Calu3 (cell line): ENCODE measurements around the gene HRH4. TPM values are rescaled to one million over a fixed set of nuclear protein-coding genes. Genes with fewer than 3 reads are reported as not detected.

Experiments used
- BruUV-seq: library from RNA; stranded (reverse); fragments of 400-500 nt; replicated peaks from 2 replicates; lab custom pipeline; 2021; lab: Mats Ljungman, UMichigan
- CTCF ChIA-PET: fragments of 300-600 bp; sonication (Branson Sonifier 250); formaldehyde crosslinking; loops from one replicate; lab custom pipeline; 2022; ENCODE audit warnings: antibody characterized with exemption; lab: Charles Lee
- DNase-seq: peaks from one replicate; pipeline ENCODE4 v3.0.0; 2022
- H3K27ac Mint-ChIP-seq: one replicate; pipeline ENCODE4 v1.8.0; 2022; ENCODE audit warnings: mixed read lengths; ENCODE audit not compliant: unreplicated experiment
- H3K27me3 Mint-ChIP-seq: one replicate; pipeline ENCODE4 v1.8.0; 2022; ENCODE audit warnings: mixed read lengths; ENCODE audit not compliant: unreplicated experiment
- H3K36me3 Mint-ChIP-seq: one replicate; pipeline ENCODE4 v1.8.0; 2022; ENCODE audit warnings: mild to moderate bottlenecking, moderate library complexity, mixed read lengths; ENCODE audit not compliant: insufficient read depth, unreplicated experiment
- H3K4me1 Mint-ChIP-seq: one replicate; pipeline ENCODE4 v1.8.0; 2022; ENCODE audit warnings: mild to moderate bottlenecking, low read depth, mixed read lengths; ENCODE audit not compliant: unreplicated experiment
- H3K4me3 Mint-ChIP-seq: one replicate; pipeline ENCODE4 v1.8.0; 2022; ENCODE audit warnings: mild to moderate bottlenecking, low read depth, moderate library complexity, mixed read lengths; ENCODE audit not compliant: unreplicated experiment
- H3K9me3 Mint-ChIP-seq: one replicate; pipeline ENCODE4 v1.8.0; 2022; ENCODE audit warnings: low read depth, mixed read lengths; ENCODE audit not compliant: unreplicated experiment
- CTCF ChIP-seq: fragments of 200-600 bp; IDR thresholded peaks from one replicate; pipeline ENCODE4 v1.8.0; 2022; ENCODE audit warnings: antibody characterized with exemption; ENCODE audit not compliant: unreplicated experiment
- intact Hi-C: fragments of 100-400 bp; cut with micrococcal nuclease; formaldehyde crosslinking; loops from one replicate; pipeline ENCODE4 v1.10.0; 2022; ENCODE audit not compliant: unreplicated experiment
- total RNA-seq: library from RNA; stranded (reverse); gene quantifications from 2 replicates; pipeline ENCODE4 v1.2.3, GENCODE V29; 2022

HRH4 gene
- total RNA-seq, 1 experiment from 2014 or later: 0.09 TPM

- Mint-ChIP-seq H3K4me3 (no peak overlapping the region), H3K36me3 (peaks cover 6% of the 10 kb centered on the region), H3K27ac (no peak overlapping the region), H3K9me3 (no peaks in the 10 kb centered on the region), H3K4me1 (no peaks in the 10 kb centered on the region), H3K27me3 (no peaks in the 10 kb centered on the region)
- DNase-seq: no peak
- intact Hi-C loops: no loop called here
- no TSS peak for BruUV-seq
- CTCF ChIA-PET: interaction anchor here (1.5 kb wide), 1 partner anchor 39 kb away, joined by 4 read pairs; no protein-coding TSS in a partner anchor
- no peak for TF ChIP-seq CTCF
These were observed 12.5 kb upstream of the HRH4 start for GRCh38 chr18:24447961-24448360.

GRCh38 chr18:24456549-24456948, 3.9 kb upstream of the HRH4 start:
- no peaks in the 10 kb centered on the region for H3K27me3 Mint-ChIP-seq
- CTCF ChIA-PET: no interaction called here
- no peak for TF ChIP-seq CTCF
- no peak overlapping the region for H3K27ac Mint-ChIP-seq
- no peaks in the 10 kb centered on the region for H3K36me3 Mint-ChIP-seq
- no peaks in the 10 kb centered on the region for H3K9me3 Mint-ChIP-seq
- BruUV-seq: no TSS peak
- intact Hi-C loops: no loop called here
- no peak for DNase-seq
- no peak overlapping the region for H3K4me3 Mint-ChIP-seq
- H3K4me1 Mint-ChIP-seq: no peaks in the 10 kb centered on the region

- intact Hi-C loops: no loop called here
- Mint-ChIP-seq H3K36me3 (no peaks in the 10 kb centered on the region), H3K4me3 (no peak overlapping the region), H3K27ac (no peak overlapping the region), H3K4me1 (no peaks in the 10 kb centered on the region), H3K9me3 (no peaks in the 10 kb centered on the region), H3K27me3 (peaks cover 3% of the 10 kb centered on the region)
- DNase-seq: no peak
- BruUV-seq: no TSS peak
- TF ChIP-seq CTCF: no peak
- CTCF ChIA-PET: no interaction called here
These were observed 665 bp upstream of the HRH4 start for GRCh38 chr18:24459772-24460171.

- intact Hi-C loops: no loop called here
- TF ChIP-seq CTCF: no peak
These were observed 1.6 kb downstream of the HRH4 start for GRCh38 chr18:24461996-24462395.

More at GRCh38 chr18:24461996-24462395, 1.6 kb downstream of the HRH4 start:
- Mint-ChIP-seq H3K36me3 (no peaks in the 10 kb centered on the region), H3K9me3 (no peaks in the 10 kb centered on the region), H3K27me3 (peaks cover 12% of the 10 kb centered on the region), H3K27ac (no peak overlapping the region), H3K4me1 (no peaks in the 10 kb centered on the region), H3K4me3 (no peak overlapping the region)
- DNase-seq: no peak
- CTCF ChIA-PET: no interaction called here
- no TSS peak for BruUV-seq
